Activated T-cell treated with anti-CD3 and anti-CD28 coated beads, Interleukin-2, amount 50 U/mL, for 72 hours (primary cell): ENCODE results near the gene CPNE1. TPM values are rescaled to one million over a fixed set of nuclear protein-coding genes. Genes with fewer than 3 reads are reported as not detected.
"Not testable (repeated sequence)": the region's sequence is repeated elsewhere in the genome, so short reads cannot be mapped to it uniquely, and the experiment has no call there.

Source experiments
- ATAC-seq, 2 donors: fragments of 150-1000 bp; cut with Tn5 transposase; replicated peaks in 1 of 2; 2 replicates each; pipeline ENCODE4 v1.10.0; 2021; ENCODE audit warnings: moderate library complexity in 2 of 2, mild to moderate bottlenecking in 1 of 2
- DNase-seq, 2 donors: peaks; one replicate each; pipeline ENCODE4 v3.0.0; 2021 to 2022; ENCODE audit warnings: mixed read lengths in 1 of 2
- H3K27ac Mint-ChIP-seq: one replicate; pipeline ENCODE4 v1.8.0; 2022; ENCODE audit warnings: mild to moderate bottlenecking, moderate library complexity, mixed read lengths
- H3K27me3 Mint-ChIP-seq: one replicate; pipeline ENCODE4 v1.8.0; 2022; ENCODE audit warnings: low read depth, mixed read lengths
- H3K36me3 Mint-ChIP-seq, 2 donors: one replicate each; pipeline ENCODE4 v1.8.0; 2022; ENCODE audit warnings: mixed read lengths in 2 of 2, mild to moderate bottlenecking in 1 of 2; ENCODE audit not compliant: insufficient read depth in 2 of 2
- H3K4me1 Mint-ChIP-seq: one replicate; pipeline ENCODE4 v1.8.0; 2022; ENCODE audit warnings: low read depth, mixed read lengths
- H3K4me3 Mint-ChIP-seq, 2 donors: one replicate each; pipeline ENCODE4 v1.8.0; 2022; ENCODE audit warnings: mild to moderate bottlenecking in 2 of 2, mixed read lengths in 2 of 2, moderate library complexity in 2 of 2
- H3K9me3 Mint-ChIP-seq, 2 donors: one replicate each; pipeline ENCODE4 v1.8.0; 2022; ENCODE audit warnings: mixed read lengths in 2 of 2
- total RNA-seq, 2 donors: library from RNA; stranded (reverse); gene quantifications; one replicate each; pipeline ENCODE4 v1.2.3, GENCODE V29; 2022

CPNE1 gene
- total RNA-seq, 2 donors from 2014 or later: 459 to 512 TPM

DNA sequence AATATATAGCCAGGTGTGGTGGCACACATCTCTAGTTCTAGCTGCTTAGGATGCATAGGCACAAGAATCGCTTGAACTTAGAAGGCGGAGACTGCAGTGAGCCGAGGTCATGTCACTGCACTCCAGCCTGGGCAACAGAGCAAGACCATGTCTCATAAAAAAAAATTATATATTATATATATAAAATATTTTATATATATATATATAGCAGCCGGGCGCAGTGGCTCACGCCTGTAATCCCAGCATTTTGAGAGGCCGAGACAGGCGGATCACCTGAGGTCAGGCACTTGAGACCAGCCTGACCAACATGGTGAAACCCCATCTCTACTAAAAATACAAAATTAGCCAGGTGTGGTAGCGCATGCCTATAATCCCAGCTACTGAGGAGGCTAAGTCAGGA is 20.7 kb upstream of the CPNE1 start:
- H3K36me3 Mint-ChIP-seq, H3K4me1 Mint-ChIP-seq, ATAC-seq, H3K27me3 Mint-ChIP-seq, H3K9me3 Mint-ChIP-seq, DNase-seq, H3K27ac Mint-ChIP-seq, H3K4me3 Mint-ChIP-seq: not testable (repeated sequence)

DNA sequence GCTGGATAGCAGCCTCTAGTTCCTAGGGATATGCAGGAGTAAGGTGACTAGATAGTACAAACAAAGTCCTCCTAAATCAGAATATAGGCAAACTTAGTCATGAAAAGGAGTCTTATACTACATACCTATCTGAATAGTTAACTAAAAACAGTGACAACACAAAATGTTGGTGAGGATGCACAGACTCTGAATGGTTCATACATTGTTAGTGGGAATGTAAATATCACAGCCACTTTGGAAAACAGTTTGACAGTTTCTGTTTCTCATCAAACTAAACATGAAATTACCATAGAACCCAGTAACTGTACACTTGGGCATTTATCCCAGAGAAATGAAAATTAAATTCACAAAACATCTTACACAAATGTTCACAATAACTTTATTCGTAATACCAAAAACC is 17.3 kb upstream of the CPNE1 start:
- Mint-ChIP-seq H3K9me3 (no peaks in the 10 kb centered on the region), H3K27ac (peak overlapping the region; percentile 38), H3K36me3 (peaks cover 0 to 3% of the 10 kb centered on the region in 2 donors), H3K4me1 (no peaks in the 10 kb centered on the region), H3K4me3 (no peak overlapping the region), H3K27me3 (no peaks in the 10 kb centered on the region)
- DNase-seq (no peak), ATAC-seq (no peak)

DNA sequence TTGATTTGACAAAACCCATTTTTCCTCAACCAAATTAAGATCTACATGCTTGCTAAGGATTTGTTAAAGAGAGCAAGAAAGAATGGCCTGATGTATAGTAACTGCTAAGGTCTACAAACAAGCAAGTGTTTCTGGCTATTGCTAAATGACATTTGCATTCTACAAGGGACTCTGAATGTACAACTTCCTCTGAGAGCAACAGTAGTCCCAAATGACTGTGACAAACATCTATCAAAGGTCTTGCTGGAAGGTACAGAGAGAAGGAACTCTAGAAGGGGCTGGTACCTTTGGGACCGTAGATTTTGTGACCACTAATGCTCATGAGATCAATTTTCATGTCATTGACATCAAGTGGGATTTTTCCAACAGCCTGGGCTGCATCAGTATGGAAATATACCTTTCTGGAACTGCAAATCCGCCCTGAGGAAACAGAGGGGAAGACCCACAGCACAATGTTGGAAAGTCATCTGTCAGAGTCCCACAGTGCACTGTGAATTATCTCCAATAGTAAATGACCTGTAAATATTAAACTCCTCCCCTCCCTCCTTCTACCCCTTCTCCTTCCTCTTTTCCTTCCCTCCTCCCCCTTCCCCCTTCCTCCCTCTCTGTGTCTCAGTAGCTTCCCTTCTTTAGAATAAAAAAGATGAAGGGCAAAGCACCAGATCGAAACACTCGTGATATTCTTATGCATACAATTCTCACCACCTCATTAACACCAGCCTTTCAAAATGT is 15.9 kb upstream of the CPNE1 start:
- Mint-ChIP-seq H3K4me3 (no peak overlapping the region), H3K27me3 (no peaks in the 10 kb centered on the region), H3K9me3 (no peaks in the 10 kb centered on the region), H3K36me3 (peaks cover 0 to 5% of the 10 kb centered on the region in 2 donors), H3K27ac (no peak overlapping the region), H3K4me1 (no peaks in the 10 kb centered on the region)
- DNase-seq (no peak), ATAC-seq (no peak)

DNA sequence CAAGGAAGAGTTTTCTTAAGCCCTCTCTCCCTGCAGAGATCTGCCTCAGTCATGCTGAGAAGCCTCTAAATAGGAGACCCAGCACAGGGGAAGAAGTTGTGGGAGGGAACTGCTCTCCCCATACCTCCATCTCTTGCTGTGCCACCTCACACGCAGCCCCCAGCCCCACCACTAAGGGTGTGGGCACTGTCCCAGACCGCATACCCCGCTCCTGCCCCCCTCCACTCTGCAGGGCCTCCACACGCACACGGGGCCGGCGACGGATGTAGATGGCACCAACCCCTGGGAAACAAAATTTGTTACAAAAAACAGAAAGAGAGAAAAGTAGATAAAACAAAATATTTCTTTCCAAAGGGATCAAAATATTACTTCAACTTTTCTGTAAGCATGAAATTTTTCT is 10.2 kb upstream of the CPNE1 start:
- Mint-ChIP-seq H3K27ac (no peak overlapping the region), H3K9me3 (no peaks in the 10 kb centered on the region), H3K36me3 (peaks cover 2 to 14% of the 10 kb centered on the region in 2 donors), H3K4me1 (no peaks in the 10 kb centered on the region), H3K27me3 (no peaks in the 10 kb centered on the region), H3K4me3 (no peak overlapping the region)
- no peak for ATAC-seq
- DNase-seq: no peak

DNA sequence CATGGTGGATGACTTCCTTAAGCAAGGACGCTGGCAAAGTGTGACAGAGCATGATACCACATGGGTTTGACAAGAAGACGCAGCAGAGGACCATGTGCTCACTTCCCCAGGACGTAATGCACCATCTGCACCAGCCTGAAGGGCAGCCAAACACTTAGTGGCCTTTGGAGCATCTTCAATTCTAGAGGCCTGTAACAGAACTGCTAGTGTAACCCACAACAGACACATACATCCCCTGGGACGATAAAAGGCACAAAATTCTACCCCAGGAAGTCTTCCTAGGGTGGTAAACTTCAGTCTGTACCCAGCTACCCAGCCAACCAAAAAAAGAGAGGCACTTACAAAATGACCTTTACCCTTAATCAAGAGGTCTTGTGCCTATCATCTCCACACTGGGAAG is 9.2 kb upstream of the CPNE1 start:
- Mint-ChIP-seq H3K4me3 (no peak overlapping the region), H3K36me3 (peaks cover 2 to 16% of the 10 kb centered on the region in 2 donors), H3K27ac (no peak overlapping the region), H3K27me3 (no peaks in the 10 kb centered on the region), H3K9me3 (no peaks in the 10 kb centered on the region), H3K4me1 (no peaks in the 10 kb centered on the region)
- ATAC-seq (no peak), DNase-seq (no peak)

DNA sequence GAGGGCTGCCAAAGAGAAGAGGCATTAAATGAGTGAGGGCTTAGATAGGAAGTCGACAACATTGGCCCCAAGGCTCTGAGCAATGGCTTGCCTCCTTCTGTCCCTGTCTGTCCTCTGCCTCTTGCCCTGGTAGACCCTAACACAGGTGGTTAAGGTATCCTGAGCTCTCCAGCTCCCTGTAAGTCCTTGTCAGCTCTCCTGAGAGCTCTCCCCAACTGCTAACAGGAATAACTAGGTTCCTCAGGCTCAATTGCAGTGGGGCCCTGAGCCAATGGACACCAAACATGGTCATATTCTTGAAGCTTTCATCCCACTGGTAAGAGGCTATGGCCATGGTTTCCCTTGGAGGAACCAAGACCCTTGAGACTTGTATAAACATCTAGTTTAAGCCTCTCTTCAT is 5.0 kb upstream of the CPNE1 start:
- Mint-ChIP-seq H3K4me1 (peaks cover 5% of the 10 kb centered on the region), H3K4me3 (no peak overlapping the region), H3K27ac (no peak overlapping the region), H3K36me3 (peaks cover 2 to 17% of the 10 kb centered on the region in 2 donors), H3K9me3 (no peaks in the 10 kb centered on the region), H3K27me3 (no peaks in the 10 kb centered on the region)
- no peak for ATAC-seq
- DNase-seq: no peak

DNA sequence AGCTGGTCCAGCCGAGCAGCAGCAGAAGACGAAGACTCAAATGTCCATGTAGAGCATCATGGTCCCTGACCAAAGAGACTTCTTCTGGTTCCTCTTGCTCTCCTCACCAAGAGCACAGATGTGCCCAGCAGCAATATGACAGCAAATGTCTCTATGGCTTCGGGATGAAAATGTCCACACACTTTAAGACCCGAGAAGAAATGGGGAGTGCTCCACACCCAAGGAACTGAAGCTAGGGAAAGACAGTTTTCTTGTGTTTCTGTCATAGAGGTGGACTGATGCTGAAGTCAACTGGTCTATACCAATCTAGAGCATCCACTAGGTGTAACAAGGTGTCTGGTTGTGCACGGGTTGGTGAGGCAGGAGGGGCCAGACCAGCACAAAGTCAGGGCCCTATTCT is 4.5 kb upstream of the CPNE1 start:
- Mint-ChIP-seq H3K27ac (peak overlapping the region; percentile 62), H3K9me3 (no peaks in the 10 kb centered on the region), H3K4me3 (no peak overlapping the region), H3K4me1 (peaks cover 5% of the 10 kb centered on the region), H3K36me3 (peaks cover 2 to 18% of the 10 kb centered on the region in 2 donors), H3K27me3 (no peaks in the 10 kb centered on the region)
- ATAC-seq (no peak), DNase-seq (no peak)

DNA sequence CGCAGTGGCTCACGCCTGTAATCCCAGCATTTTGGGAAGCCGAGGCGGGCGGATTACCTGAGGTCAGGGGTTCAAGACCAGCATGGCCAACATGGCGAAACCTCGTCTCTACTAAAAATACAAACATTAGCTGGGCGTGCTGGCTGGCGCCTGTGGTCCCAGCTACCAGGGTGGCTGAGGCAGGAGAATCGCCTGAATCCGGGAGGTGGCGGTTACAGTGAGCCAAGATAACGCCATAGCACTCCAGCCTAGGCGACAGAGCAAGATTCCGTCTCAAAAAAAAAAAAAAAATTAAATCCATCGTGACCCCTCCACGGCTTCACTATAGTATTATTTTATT is 1.2 kb upstream of the CPNE1 start:
- H3K4me1 Mint-ChIP-seq: peaks cover 27% of the 10 kb centered on the region
- peak overlapping the region in 1 of 2 donors; percentile 15 for H3K4me3 Mint-ChIP-seq
- H3K27me3 Mint-ChIP-seq: no peaks in the 10 kb centered on the region
- no peak overlapping the region for H3K27ac Mint-ChIP-seq
- no peaks in the 10 kb centered on the region for H3K9me3 Mint-ChIP-seq
- DNase-seq (no peak), ATAC-seq (no peak)
- H3K36me3 Mint-ChIP-seq: peaks cover 5 to 25% of the 10 kb centered on the region in 2 donors

DNA sequence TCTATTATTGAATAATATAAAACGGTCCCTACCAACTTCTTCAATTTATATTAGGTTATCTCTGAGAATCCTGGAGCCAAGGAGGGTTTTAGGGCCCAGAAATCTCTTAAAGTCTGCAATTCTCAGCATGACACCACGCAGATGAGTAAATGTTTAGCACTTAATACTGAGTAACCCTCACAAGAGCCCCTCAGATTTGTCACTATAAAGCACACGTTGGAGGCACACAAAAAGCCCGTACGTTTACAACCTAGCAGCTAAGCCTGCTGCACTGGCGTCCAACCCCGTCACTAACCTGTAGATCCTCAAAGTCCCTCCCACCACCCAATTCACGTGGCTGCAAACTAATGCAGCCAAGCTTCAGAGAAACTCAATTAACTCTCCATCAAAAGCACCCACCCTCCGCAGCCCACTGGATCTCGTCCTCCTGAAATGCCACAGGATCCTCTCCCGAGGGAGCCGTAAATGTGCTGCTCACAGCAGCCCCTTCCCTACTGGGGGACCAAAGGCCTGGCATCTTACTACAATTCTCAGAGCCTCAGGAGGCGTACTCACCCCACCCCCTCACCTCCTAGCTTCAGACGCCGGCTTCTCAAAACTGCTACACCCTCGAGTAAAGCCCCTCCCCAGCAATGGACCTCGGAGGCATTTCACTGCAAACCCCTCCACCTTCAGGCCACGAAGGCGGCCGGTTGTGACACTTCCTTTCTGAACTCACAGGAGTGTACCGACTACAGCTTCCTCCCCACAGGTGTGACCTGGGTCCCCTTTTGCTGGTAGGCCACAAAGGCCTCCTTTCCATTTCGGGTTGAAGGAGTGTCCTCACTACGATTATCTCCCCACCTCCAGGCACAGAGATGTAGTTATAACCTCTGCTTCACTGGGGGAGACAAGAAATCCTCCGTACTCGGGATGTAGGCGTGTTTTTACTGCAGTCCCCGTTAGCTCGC is 909 bp downstream of the CPNE1 start:
- H3K36me3 Mint-ChIP-seq: peaks cover 5 to 29% of the 10 kb centered on the region in 2 donors
- H3K4me1 Mint-ChIP-seq: peaks cover 49% of the 10 kb centered on the region
- peak overlapping the region; percentile 78 to 88 for H3K4me3 Mint-ChIP-seq
- no peaks in the 10 kb centered on the region for H3K9me3 Mint-ChIP-seq
- peak; percentile 70 to 76 for DNase-seq
- no peaks in the 10 kb centered on the region for H3K27me3 Mint-ChIP-seq
- ATAC-seq: peak; percentile 47 to 48
- peak overlapping the region; percentile 90 for H3K27ac Mint-ChIP-seq

DNA sequence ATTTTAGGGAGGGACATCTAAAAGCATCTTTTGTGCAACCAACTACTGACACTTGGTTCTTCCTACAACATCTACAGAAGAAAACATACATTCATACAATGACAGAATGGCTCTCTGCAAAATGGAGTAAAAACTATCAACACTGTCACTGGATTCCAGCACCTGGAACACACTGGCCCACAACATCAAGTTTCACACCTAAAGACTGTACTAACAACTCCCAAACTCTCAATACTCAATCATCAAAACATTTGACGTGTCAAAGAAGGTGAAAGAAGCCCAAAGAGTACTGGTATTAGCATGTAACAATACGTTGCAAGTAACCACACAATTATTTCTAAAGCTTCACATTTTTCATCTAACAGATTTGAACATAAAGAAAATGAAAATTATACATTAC is 2.1 kb downstream of the CPNE1 start:
- Mint-ChIP-seq H3K36me3 (peaks cover 5 to 30% of the 10 kb centered on the region in 2 donors), H3K4me3 (peak overlapping the region; percentile 78 to 88), H3K4me1 (peaks cover 60% of the 10 kb centered on the region), H3K27ac (peak overlapping the region; percentile 90), H3K27me3 (no peaks in the 10 kb centered on the region), H3K9me3 (no peaks in the 10 kb centered on the region)
- ATAC-seq (peak; percentile 6 to 11), DNase-seq (peak in 1 of 2 donors; percentile 28)

DNA sequence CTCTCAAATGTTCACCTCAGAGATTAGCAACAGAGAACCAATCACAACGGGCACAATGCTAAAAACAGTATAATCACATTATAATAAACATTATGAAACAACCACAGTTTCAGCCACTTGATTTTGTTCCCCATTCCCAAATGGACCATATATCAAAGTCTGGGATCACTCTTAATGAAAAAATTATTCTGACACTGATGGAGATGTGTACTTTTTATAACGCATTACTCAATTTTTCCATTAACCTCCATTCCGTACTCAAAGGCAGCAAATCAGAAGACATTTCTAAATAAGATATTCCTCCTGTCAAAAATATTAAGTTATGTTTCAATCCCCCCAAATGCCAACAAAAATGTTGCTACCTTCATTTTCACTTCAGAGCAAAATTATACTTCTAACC is 2.8 kb downstream of the CPNE1 start:
- Mint-ChIP-seq H3K4me1 (peaks cover 67% of the 10 kb centered on the region), H3K27ac (peak overlapping the region; percentile 90), H3K4me3 (peak overlapping the region; percentile 78 to 88), H3K36me3 (peaks cover 9 to 33% of the 10 kb centered on the region in 2 donors), H3K27me3 (no peaks in the 10 kb centered on the region), H3K9me3 (no peaks in the 10 kb centered on the region)
- ATAC-seq: no peak
- DNase-seq: no peak

DNA sequence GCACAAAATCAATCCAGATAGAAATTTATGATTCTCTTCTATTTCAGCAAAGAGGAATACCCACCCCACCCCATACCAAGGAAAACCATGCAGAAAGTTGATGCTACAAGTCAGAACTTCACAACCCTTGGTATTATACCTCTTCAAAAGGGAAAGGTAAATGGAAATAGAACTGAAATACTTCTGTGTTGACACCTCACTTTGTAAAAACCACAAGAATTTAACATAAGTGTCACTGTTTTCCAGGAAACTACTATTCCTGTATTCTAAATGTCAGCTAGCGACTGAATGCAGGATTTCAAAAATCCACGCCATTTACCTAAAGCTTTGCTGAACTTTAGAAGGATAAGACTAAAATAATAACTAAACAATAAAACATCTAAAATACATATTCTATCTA is 3.6 kb downstream of the CPNE1 start:
- Mint-ChIP-seq H3K4me3 (peak overlapping the region; percentile 78 to 88), H3K9me3 (no peaks in the 10 kb centered on the region), H3K27ac (peak overlapping the region; percentile 90), H3K36me3 (peaks cover 9 to 37% of the 10 kb centered on the region in 2 donors), H3K27me3 (no peaks in the 10 kb centered on the region), H3K4me1 (peaks cover 73% of the 10 kb centered on the region)
- DNase-seq (no peak), ATAC-seq (peak; percentile 27 to 30)
